A549 (cell line): Measurements from ENCODE around the gene TGM3.

Experiments used
- CHD2 ChIP-seq: fragments of 150-350 bp; IDR thresholded peaks from 2 replicates; pipeline ENCODE4 v1.6.1; 2014; ENCODE audit warnings: low read length; ENCODE audit not compliant: partially characterized antibody
- EHMT2 ChIP-seq: fragments of 200-600 bp; sonication (generic); IDR thresholded peaks from 2 replicates; pipeline ENCODE4 v1.6.1; 2016; ENCODE audit warnings: antibody characterized with exemption, low read depth, mild to moderate bottlenecking, moderate library complexity
- HDAC2 ChIP-seq: fragments of 200-600 bp; sonication (generic); IDR thresholded peaks from 2 replicates; pipeline ENCODE4 v1.6.1; 2016
- JUNB ChIP-seq: fragments of >200 bp; sonication (Bioruptor Twin); formaldehyde crosslinking; IDR thresholded peaks from 2 replicates; pipeline ENCODE4 v1.6.1; 2016
- MAFK ChIP-seq: fragments of 450-650 bp; IDR thresholded peaks from 2 replicates; pipeline ENCODE4 v1.6.1; 2014; ENCODE audit not compliant: partially characterized antibody
- MYC ChIP-seq: IDR thresholded peaks from 2 replicates; pipeline ENCODE4 v1.6.1; 2012; ENCODE audit warnings: mild to moderate bottlenecking, inconsistent platforms, low read length, improper control_type of control experiment, borderline replicate concordance
- POLR2A ChIP-seq: IDR thresholded peaks from 2 replicates; pipeline ENCODE4 v1.6.1; 2012; ENCODE audit warnings: mild to moderate bottlenecking, low read length
- RCOR1 ChIP-seq: fragments of 150-350 bp; IDR thresholded peaks from 2 replicates; pipeline ENCODE4 v1.6.1; 2014; ENCODE audit warnings: antibody characterized with exemption, low read length, low read depth
- RFX5 ChIP-seq: fragments of 450-650 bp; IDR thresholded peaks from 2 replicates; pipeline ENCODE4 v1.7.1; 2014; ENCODE audit warnings: antibody characterized with exemption, mild to moderate bottlenecking, moderate library complexity
- SMC3 ChIP-seq: fragments of >200 bp; sonication (Bioruptor Twin); formaldehyde crosslinking; IDR thresholded peaks from 3 replicates; pipeline ENCODE4 v1.6.1; 2018; ENCODE audit warnings: inconsistent platforms
- TF ChIP-seq, protein P1 (sequence below): fragments of >200 bp; sonication (Bioruptor Twin); formaldehyde crosslinking; IDR thresholded peaks from 3 replicates; pipeline ENCODE4 v1.5.1; 2016
- TF ChIP-seq, protein P2 (sequence below): fragments of 250-450 bp; sonication (Bioruptor Pico); IDR thresholded peaks from 2 replicates; pipeline ENCODE4 v1.5.0; 2021; ENCODE audit warnings: mild to moderate bottlenecking, moderate library complexity, borderline replicate concordance

DNA sequence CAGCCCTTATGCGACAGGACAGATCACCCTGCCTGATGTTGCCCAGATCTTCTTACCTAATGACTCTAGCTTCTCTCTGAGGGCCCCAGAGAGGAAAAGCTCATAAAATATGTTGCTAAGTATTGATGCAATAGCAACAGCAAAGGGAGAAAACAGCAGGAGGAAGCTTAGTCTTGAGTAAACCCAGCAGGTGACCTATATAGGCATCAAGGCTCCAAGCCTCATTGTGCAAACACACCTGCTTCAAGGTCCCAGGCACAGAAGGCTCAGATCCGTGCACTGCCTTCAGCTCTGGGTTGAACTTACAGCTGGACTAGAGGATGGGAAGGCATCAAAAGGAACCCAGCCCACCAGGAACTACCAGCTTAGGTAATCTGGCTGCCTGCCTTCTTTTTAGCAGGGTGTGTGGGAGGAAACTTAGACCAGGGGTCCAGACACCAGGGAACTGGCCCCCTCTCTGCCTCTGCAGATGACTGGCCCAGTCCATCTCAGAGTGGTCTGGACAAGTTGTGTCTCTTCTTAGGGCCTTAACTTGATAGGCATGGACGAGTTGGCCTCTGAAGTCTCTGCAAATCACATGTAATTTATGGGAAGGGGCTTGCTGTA lies 34.4 kb downstream of the TGM3 start:
- TF ChIP-seq, protein P1, sequence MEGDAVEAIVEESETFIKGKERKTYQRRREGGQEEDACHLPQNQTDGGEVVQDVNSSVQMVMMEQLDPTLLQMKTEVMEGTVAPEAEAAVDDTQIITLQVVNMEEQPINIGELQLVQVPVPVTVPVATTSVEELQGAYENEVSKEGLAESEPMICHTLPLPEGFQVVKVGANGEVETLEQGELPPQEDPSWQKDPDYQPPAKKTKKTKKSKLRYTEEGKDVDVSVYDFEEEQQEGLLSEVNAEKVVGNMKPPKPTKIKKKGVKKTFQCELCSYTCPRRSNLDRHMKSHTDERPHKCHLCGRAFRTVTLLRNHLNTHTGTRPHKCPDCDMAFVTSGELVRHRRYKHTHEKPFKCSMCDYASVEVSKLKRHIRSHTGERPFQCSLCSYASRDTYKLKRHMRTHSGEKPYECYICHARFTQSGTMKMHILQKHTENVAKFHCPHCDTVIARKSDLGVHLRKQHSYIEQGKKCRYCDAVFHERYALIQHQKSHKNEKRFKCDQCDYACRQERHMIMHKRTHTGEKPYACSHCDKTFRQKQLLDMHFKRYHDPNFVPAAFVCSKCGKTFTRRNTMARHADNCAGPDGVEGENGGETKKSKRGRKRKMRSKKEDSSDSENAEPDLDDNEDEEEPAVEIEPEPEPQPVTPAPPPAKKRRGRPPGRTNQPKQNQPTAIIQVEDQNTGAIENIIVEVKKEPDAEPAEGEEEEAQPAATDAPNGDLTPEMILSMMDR: no peak
- TF ChIP-seq POLR2A: no peak
- no peak for TF ChIP-seq MYC
- TF ChIP-seq, protein P2, sequence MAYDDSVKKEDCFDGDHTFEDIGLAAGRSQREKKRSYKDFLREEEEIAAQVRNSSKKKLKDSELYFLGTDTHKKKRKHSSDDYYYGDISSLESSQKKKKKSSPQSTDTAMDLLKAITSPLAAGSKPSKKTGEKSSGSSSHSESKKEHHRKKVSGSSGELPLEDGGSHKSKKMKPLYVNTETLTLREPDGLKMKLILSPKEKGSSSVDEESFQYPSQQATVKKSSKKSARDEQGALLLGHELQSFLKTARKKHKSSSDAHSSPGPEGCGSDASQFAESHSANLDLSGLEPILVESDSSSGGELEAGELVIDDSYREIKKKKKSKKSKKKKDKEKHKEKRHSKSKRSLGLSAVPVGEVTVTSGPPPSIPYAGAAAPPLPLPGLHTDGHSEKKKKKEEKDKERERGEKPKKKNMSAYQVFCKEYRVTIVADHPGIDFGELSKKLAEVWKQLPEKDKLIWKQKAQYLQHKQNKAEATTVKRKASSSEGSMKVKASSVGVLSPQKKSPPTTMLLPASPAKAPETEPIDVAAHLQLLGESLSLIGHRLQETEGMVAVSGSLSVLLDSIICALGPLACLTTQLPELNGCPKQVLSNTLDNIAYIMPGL (CRISPR knock-in tag): no peak
- no peak for TF ChIP-seq RCOR1
- no peak for TF ChIP-seq HDAC2
- no peak for TF ChIP-seq SMC3
- TF ChIP-seq RFX5: no peak
- TF ChIP-seq JUNB: no peak
- TF ChIP-seq EHMT2: no peak
- no peak for TF ChIP-seq CHD2
- no peak for TF ChIP-seq MAFK
